GM23338 (cell line): ENCODE data around the gene TAF10.

ENCODE experiments used
- CREB1 ChIP-seq: fragments of 250-450 bp; sonication (Bioruptor Pico); IDR thresholded peaks from 2 replicates; pipeline ENCODE4 v1.5.0; 2020; ENCODE audit warnings: low read depth, mild to moderate bottlenecking, moderate library complexity
- EZH2 ChIP-seq: fragments of 200-600 bp; sonication (generic); IDR thresholded peaks from one replicate; pipeline ENCODE4 v1.8.0; 2017; ENCODE audit warnings: antibody characterized with exemption, mild to moderate bottlenecking, low read depth; ENCODE audit not compliant: unreplicated experiment
- EZH2phosphoT487 ChIP-seq: fragments of 200-600 bp; sonication (generic); IDR thresholded peaks from one replicate; pipeline ENCODE4 v1.8.1; 2018; ENCODE audit warnings: antibody characterized with exemption; ENCODE audit not compliant: unreplicated experiment
- JUNB ChIP-seq: IDR thresholded peaks from one replicate; pipeline ENCODE4 v1.6.1; 2016; ENCODE audit warnings: antibody characterized with exemption; ENCODE audit not compliant: unreplicated experiment
- NANOG ChIP-seq: IDR thresholded peaks from 2 replicates; pipeline ENCODE4 v1.6.1; 2016; ENCODE audit warnings: antibody characterized with exemption, borderline replicate concordance
- POLR2AphosphoS5 ChIP-seq: IDR thresholded peaks from 2 replicates; pipeline ENCODE4 v1.6.1; 2016; ENCODE audit warnings: antibody characterized with exemption, low read depth
- STAT1 ChIP-seq: IDR thresholded peaks from one replicate; pipeline ENCODE4 v1.6.1; 2016; ENCODE audit warnings: antibody characterized with exemption; ENCODE audit not compliant: unreplicated experiment
- ZNF114 ChIP-seq: fragments of 250-450 bp; sonication (Bioruptor Pico); IDR thresholded peaks from 2 replicates; pipeline ENCODE4 v1.5.0; 2020; ENCODE audit warnings: mild to moderate bottlenecking, moderate library complexity
- ZNF331 ChIP-seq: fragments of 250-450 bp; sonication (Bioruptor Pico); IDR thresholded peaks from 2 replicates; pipeline ENCODE4 v1.5.0; 2020; ENCODE audit warnings: low read depth, mild to moderate bottlenecking, moderate library complexity
- TF ChIP-seq, protein P1 (sequence below), 2 experiments: fragments of 200-600 bp in 1 of 2; sonication (generic) in 1 of 2; conservative IDR thresholded peaks; 2 replicates each; pipeline versions ENCODE4 v1.5.1 to v1.6.1; 2016 to 2017; ENCODE audit warnings: antibody characterized with exemption in 2 of 2, low read depth in 2 of 2, mild to moderate bottlenecking in 2 of 2, moderate library complexity in 1 of 2
- TF ChIP-seq, protein P2 (sequence below): IDR thresholded peaks from one replicate; pipeline ENCODE4 v1.6.1; 2018; ENCODE audit warnings: antibody characterized with exemption; ENCODE audit not compliant: unreplicated experiment
- TF ChIP-seq, protein P3 (sequence below): IDR thresholded peaks from 2 replicates; pipeline ENCODE4 v1.6.1; 2016; ENCODE audit warnings: antibody characterized with exemption
- TF ChIP-seq, protein P4 (sequence below): fragments of 250-450 bp; sonication (Bioruptor Pico); IDR thresholded peaks from 2 replicates; pipeline ENCODE4 v1.5.0; 2020; ENCODE audit warnings: mild to moderate bottlenecking, moderate library complexity

- TF ChIP-seq, protein P1, sequence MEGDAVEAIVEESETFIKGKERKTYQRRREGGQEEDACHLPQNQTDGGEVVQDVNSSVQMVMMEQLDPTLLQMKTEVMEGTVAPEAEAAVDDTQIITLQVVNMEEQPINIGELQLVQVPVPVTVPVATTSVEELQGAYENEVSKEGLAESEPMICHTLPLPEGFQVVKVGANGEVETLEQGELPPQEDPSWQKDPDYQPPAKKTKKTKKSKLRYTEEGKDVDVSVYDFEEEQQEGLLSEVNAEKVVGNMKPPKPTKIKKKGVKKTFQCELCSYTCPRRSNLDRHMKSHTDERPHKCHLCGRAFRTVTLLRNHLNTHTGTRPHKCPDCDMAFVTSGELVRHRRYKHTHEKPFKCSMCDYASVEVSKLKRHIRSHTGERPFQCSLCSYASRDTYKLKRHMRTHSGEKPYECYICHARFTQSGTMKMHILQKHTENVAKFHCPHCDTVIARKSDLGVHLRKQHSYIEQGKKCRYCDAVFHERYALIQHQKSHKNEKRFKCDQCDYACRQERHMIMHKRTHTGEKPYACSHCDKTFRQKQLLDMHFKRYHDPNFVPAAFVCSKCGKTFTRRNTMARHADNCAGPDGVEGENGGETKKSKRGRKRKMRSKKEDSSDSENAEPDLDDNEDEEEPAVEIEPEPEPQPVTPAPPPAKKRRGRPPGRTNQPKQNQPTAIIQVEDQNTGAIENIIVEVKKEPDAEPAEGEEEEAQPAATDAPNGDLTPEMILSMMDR (conservative IDR thresholded peaks at IDR 0.05; ENCODE audit: low read depth in 2 of 2) = no peak
- TF ChIP-seq CREB1 = no peak
- no peak for TF ChIP-seq ZNF114 (CRISPR knock-in tag)
- no peak for TF ChIP-seq EZH2
- TF ChIP-seq POLR2AphosphoS5 = no peak
- no peak for TF ChIP-seq NANOG
- TF ChIP-seq EZH2phosphoT487 = no peak
- TF ChIP-seq, protein P2, sequence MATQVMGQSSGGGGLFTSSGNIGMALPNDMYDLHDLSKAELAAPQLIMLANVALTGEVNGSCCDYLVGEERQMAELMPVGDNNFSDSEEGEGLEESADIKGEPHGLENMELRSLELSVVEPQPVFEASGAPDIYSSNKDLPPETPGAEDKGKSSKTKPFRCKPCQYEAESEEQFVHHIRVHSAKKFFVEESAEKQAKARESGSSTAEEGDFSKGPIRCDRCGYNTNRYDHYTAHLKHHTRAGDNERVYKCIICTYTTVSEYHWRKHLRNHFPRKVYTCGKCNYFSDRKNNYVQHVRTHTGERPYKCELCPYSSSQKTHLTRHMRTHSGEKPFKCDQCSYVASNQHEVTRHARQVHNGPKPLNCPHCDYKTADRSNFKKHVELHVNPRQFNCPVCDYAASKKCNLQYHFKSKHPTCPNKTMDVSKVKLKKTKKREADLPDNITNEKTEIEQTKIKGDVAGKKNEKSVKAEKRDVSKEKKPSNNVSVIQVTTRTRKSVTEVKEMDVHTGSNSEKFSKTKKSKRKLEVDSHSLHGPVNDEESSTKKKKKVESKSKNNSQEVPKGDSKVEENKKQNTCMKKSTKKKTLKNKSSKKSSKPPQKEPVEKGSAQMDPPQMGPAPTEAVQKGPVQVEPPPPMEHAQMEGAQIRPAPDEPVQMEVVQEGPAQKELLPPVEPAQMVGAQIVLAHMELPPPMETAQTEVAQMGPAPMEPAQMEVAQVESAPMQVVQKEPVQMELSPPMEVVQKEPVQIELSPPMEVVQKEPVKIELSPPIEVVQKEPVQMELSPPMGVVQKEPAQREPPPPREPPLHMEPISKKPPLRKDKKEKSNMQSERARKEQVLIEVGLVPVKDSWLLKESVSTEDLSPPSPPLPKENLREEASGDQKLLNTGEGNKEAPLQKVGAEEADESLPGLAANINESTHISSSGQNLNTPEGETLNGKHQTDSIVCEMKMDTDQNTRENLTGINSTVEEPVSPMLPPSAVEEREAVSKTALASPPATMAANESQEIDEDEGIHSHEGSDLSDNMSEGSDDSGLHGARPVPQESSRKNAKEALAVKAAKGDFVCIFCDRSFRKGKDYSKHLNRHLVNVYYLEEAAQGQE = no peak
- TF ChIP-seq, protein P3, sequence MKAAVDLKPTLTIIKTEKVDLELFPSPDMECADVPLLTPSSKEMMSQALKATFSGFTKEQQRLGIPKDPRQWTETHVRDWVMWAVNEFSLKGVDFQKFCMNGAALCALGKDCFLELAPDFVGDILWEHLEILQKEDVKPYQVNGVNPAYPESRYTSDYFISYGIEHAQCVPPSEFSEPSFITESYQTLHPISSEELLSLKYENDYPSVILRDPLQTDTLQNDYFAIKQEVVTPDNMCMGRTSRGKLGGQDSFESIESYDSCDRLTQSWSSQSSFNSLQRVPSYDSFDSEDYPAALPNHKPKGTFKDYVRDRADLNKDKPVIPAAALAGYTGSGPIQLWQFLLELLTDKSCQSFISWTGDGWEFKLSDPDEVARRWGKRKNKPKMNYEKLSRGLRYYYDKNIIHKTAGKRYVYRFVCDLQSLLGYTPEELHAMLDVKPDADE = no peak
- no peak for TF ChIP-seq ZNF331 (CRISPR knock-in tag)
- TF ChIP-seq JUNB = no peak
- TF ChIP-seq STAT1 = no peak
- TF ChIP-seq, protein P4, sequence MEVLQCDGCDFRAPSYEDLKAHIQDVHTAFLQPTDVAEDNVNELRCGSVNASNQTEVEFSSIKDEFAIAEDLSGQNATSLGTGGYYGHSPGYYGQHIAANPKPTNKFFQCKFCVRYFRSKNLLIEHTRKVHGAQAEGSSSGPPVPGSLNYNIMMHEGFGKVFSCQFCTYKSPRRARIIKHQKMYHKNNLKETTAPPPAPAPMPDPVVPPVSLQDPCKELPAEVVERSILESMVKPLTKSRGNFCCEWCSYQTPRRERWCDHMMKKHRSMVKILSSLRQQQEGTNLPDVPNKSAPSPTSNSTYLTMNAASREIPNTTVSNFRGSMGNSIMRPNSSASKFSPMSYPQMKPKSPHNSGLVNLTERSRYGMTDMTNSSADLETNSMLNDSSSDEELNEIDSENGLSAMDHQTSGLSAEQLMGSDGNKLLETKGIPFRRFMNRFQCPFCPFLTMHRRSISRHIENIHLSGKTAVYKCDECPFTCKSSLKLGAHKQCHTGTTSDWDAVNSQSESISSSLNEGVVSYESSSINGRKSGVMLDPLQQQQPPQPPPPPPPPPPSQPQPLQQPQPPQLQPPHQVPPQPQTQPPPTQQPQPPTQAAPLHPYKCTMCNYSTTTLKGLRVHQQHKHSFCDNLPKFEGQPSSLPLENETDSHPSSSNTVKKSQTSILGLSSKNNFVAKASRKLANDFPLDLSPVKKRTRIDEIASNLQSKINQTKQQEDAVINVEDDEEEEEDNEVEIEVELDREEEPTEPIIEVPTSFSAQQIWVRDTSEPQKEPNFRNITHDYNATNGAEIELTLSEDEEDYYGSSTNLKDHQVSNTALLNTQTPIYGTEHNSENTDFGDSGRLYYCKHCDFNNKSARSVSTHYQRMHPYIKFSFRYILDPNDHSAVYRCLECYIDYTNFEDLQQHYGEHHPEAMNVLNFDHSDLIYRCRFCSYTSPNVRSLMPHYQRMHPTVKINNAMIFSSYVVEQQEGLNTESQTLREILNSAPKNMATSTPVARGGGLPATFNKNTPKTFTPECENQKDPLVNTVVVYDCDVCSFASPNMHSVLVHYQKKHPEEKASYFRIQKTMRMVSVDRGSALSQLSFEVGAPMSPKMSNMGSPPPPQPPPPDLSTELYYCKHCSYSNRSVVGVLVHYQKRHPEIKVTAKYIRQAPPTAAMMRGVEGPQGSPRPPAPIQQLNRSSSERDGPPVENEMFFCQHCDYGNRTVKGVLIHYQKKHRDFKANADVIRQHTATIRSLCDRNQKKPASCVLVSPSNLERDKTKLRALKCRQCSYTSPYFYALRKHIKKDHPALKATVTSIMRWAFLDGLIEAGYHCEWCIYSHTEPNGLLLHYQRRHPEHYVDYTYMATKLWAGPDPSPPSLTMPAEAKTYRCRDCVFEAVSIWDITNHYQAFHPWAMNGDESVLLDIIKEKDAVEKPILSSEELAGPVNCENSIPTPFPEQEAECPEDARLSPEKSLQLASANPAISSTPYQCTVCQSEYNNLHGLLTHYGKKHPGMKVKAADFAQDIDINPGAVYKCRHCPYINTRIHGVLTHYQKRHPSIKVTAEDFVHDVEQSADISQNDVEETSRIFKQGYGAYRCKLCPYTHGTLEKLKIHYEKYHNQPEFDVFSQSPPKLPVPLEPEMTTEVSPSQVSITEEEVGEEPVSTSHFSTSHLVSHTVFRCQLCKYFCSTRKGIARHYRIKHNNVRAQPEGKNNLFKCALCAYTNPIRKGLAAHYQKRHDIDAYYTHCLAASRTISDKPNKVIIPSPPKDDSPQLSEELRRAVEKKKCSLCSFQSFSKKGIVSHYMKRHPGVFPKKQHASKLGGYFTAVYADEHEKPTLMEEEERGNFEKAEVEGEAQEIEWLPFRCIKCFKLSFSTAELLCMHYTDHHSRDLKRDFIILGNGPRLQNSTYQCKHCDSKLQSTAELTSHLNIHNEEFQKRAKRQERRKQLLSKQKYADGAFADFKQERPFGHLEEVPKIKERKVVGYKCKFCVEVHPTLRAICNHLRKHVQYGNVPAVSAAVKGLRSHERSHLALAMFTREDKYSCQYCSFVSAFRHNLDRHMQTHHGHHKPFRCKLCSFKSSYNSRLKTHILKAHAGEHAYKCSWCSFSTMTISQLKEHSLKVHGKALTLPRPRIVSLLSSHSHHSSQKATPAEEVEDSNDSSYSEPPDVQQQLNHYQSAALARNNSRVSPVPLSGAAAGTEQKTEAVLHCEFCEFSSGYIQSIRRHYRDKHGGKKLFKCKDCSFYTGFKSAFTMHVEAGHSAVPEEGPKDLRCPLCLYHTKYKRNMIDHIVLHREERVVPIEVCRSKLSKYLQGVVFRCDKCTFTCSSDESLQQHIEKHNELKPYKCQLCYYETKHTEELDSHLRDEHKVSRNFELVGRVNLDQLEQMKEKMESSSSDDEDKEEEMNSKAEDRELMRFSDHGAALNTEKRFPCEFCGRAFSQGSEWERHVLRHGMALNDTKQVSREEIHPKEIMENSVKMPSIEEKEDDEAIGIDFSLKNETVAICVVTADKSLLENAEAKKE (CRISPR knock-in tag) = no peak
These were observed 35.8 kb upstream of the TAF10 start for GRCh38 chr11:6647836-6648235.
